ENCODE results near the gene SLC2A14.
"Not testable (repeated sequence)": the region's sequence is repeated elsewhere in the genome, so short reads cannot be mapped to it uniquely, and the experiment has no call there.

SLC2A14 gene

GRCh38 chr12:7872566-7873319 lies at the start of gene SLC2A14:
SLC2A14 (minus strand) TSS chr12:7872915; CDS start chr12:7869880, 3,035 bp downstream.
- Mint-ChIP-seq H3K4me3 (peak within 1 kb of the TSS; percentile 44), H3K9me3 (no peaks in the 10 kb centered on the region), H3K27ac (no peak within 1 kb of the TSS), H3K4me1 (ENCODE audit: low read depth) (peaks cover 17% of the 10 kb centered on the region), H3K27me3 (peaks cover 42% of the 10 kb centered on the region), H3K36me3 (ENCODE audit: low read depth) (no peaks in the 10 kb centered on the region)
- intact Hi-C loops (cut with micrococcal nuclease): no loop called here

DNA sequence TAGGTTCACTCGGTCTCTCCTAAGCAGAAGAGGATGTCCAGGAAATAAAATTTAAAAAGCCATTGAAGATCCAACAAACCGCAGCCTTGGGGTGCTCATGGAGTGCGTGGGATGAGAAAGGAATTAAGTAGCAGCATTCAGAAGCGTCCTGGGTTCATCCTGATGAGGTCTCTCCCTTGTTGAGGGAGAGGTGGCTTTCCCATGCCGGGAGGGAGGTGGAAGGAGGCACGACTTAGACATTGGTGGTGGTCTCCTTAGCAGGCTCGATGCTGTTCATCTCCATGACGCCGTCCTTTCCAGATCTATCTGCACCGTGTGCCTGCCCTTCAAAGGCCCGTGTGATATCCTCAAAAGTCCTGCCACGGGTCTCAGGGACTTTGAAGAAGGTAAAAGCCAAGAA lies 48.5 kb upstream of the SLC2A14 start:
- H3K27ac Mint-ChIP-seq; H3K27me3 Mint-ChIP-seq; H3K9me3 Mint-ChIP-seq; H3K4me3 Mint-ChIP-seq; intact Hi-C loops (cut with micrococcal nuclease): not testable (repeated sequence)
- Mint-ChIP-seq H3K36me3 (ENCODE audit: low read depth) (peaks cover 84% of the 10 kb centered on the region), H3K4me1 (ENCODE audit: low read depth) (peaks cover 35% of the 10 kb centered on the region)

DNA sequence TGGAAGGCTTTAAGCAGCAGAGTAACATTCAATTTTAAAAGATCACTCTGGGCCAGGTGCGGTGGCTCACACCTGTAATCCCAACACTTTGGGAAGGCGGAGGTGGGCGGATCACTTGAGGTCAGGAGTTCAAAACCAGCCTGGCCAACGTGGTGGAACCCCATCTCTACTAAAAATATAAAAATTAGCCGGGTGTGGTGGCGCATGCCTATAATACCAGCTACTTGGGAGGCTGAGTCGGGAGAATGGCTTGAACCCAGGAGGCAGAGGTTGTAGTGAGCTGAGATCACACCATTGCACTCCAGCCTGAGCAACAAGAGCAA lies 45.5 kb upstream of the SLC2A14 start:
- peaks cover 24% of the 10 kb centered on the region for H3K4me1 Mint-ChIP-seq (ENCODE audit: low read depth)
- not testable (repeated sequence) for H3K4me3 Mint-ChIP-seq

GRCh38 chr12:7917392-7918267 lies 44.9 kb upstream of the SLC2A14 start:
- Mint-ChIP-seq H3K9me3 (no peaks in the 10 kb centered on the region), H3K36me3 (ENCODE audit: low read depth) (peaks cover 50% of the 10 kb centered on the region), H3K27me3 (no peaks in the 10 kb centered on the region), H3K4me1 (ENCODE audit: low read depth) (peaks cover 24% of the 10 kb centered on the region), H3K27ac (no peak overlapping the region), H3K4me3 (no peak overlapping the region)
- intact Hi-C loops (cut with micrococcal nuclease): no loop called here

More for the DNA sequence above, 45.5 kb upstream of the SLC2A14 start:
- H3K9me3 Mint-ChIP-seq; H3K27ac Mint-ChIP-seq; intact Hi-C loops (cut with micrococcal nuclease); H3K27me3 Mint-ChIP-seq: not testable (repeated sequence)
- H3K36me3 Mint-ChIP-seq (ENCODE audit: low read depth): peaks cover 56% of the 10 kb centered on the region

GRCh38 chr12:7916936-7917335 lies 44.2 kb upstream of the SLC2A14 start:
- Mint-ChIP-seq H3K36me3 (ENCODE audit: low read depth) (peaks cover 44% of the 10 kb centered on the region), H3K4me3 (no peak overlapping the region), H3K27ac (no peak overlapping the region)

GRCh38 chr12:7915661-7916403 lies 43.1 kb upstream of the SLC2A14 start:
- Mint-ChIP-seq H3K27ac (no peak overlapping the region), H3K4me1 (ENCODE audit: low read depth) (peaks cover 16% of the 10 kb centered on the region), H3K9me3 (no peaks in the 10 kb centered on the region), H3K4me3 (no peak overlapping the region), H3K27me3 (no peaks in the 10 kb centered on the region), H3K36me3 (ENCODE audit: low read depth) (peaks cover 32% of the 10 kb centered on the region)
- intact Hi-C loops (cut with micrococcal nuclease): no loop called here

More at GRCh38 chr12:7916936-7917335, 44.2 kb upstream of the SLC2A14 start:
- peaks cover 24% of the 10 kb centered on the region for H3K4me1 Mint-ChIP-seq (ENCODE audit: low read depth)
- no peaks in the 10 kb centered on the region for H3K9me3 Mint-ChIP-seq
- no peaks in the 10 kb centered on the region for H3K27me3 Mint-ChIP-seq
- intact Hi-C loops (cut with micrococcal nuclease): no loop called here

GRCh38 chr12:7910106-7910505 lies 37.4 kb upstream of the SLC2A14 start:
- H3K4me1 Mint-ChIP-seq (ENCODE audit: low read depth); H3K9me3 Mint-ChIP-seq; H3K4me3 Mint-ChIP-seq; H3K27me3 Mint-ChIP-seq; H3K27ac Mint-ChIP-seq; intact Hi-C loops (cut with micrococcal nuclease); H3K36me3 Mint-ChIP-seq (ENCODE audit: low read depth): not testable (repeated sequence)

DNA sequence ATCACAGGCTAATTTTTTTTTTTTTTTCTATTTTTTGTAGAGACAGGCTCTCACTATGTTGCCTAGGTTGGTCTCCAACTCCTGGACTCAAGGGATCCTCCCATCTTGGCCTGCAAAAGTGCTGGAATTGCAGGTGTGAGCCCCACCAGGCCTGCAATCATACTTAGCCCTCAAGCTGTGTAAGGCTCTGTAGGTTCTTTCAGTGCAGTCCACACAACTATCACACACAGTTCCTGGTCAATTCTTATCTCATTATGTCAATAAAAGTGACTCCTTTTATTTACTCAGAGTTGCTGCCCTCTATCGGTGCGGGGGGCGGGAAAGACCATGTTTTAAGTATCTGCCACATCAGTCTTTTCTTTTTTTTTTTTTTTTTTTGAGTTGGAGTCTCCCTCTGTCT lies 34.3 kb upstream of the SLC2A14 start:
- H3K4me3 Mint-ChIP-seq: no peak overlapping the region
- no peaks in the 10 kb centered on the region for H3K9me3 Mint-ChIP-seq
- no peaks in the 10 kb centered on the region for H3K36me3 Mint-ChIP-seq (ENCODE audit: low read depth)
- H3K27ac Mint-ChIP-seq: no peak overlapping the region
- H3K4me1 Mint-ChIP-seq (ENCODE audit: low read depth): peaks cover 8% of the 10 kb centered on the region
- no peaks in the 10 kb centered on the region for H3K27me3 Mint-ChIP-seq
- intact Hi-C loops (cut with micrococcal nuclease): loop anchor here (10.0 kb wide), 1 partner anchor 52 kb away; no protein-coding TSS in a partner anchor

DNA sequence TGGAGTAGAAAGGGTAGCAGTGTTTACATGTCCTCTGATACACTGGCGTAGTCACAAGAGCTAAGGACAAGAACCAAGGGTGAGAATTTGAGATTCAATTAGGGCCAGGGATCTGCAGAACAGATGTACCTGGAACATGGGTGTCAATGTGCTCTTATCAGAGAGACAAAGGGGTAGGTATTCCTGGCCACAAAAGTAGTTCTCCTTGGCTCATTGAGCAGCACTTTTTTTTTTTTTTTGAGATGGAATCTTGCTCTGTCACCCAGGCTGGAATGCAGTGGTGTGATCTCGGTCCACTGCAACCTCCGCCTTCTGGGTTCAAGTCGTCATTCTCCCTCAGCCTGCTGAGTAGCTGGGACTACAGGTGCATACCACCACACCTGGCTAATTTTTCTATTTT lies 33.6 kb upstream of the SLC2A14 start:
- not testable (repeated sequence) for H3K27ac Mint-ChIP-seq; H3K27me3 Mint-ChIP-seq; H3K4me3 Mint-ChIP-seq; H3K9me3 Mint-ChIP-seq; H3K4me1 Mint-ChIP-seq (ENCODE audit: low read depth); H3K36me3 Mint-ChIP-seq (ENCODE audit: low read depth)
- intact Hi-C loops (cut with micrococcal nuclease): loop anchor here (10.0 kb wide), 1 partner anchor 52 kb away; no protein-coding TSS in a partner anchor

DNA sequence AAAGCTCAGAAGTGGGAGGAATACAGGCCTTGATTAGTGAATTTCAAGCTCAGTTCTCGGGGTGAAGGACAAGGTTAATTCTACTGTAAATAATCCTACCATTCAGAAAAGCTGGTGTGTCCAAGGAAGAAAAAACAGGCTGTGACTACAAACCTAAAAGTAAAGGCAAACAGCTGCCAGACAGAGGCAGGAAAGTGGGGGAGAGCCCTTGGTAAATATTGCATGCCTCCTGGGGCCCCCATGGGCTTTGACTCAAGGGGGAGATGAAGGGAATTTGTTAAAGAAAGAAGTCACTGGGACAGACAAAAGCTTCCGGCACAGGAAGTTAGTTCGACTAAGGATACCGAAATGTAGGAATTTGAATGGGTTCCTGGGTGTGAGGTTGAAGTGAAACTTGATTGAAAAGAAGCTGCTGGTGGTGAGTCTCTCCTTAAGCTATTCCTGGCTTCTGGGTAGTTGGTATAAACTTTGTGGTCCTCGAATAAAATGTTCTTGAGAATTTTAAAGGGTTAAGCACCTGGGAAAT lies 32.9 kb upstream of the SLC2A14 start:
- not testable (repeated sequence) for H3K27ac Mint-ChIP-seq; H3K36me3 Mint-ChIP-seq (ENCODE audit: low read depth); H3K4me3 Mint-ChIP-seq; H3K9me3 Mint-ChIP-seq; H3K4me1 Mint-ChIP-seq (ENCODE audit: low read depth); H3K27me3 Mint-ChIP-seq
- intact Hi-C loops (cut with micrococcal nuclease): loop anchor here (10.0 kb wide), 1 partner anchor 51 kb away; no protein-coding TSS in a partner anchor

DNA sequence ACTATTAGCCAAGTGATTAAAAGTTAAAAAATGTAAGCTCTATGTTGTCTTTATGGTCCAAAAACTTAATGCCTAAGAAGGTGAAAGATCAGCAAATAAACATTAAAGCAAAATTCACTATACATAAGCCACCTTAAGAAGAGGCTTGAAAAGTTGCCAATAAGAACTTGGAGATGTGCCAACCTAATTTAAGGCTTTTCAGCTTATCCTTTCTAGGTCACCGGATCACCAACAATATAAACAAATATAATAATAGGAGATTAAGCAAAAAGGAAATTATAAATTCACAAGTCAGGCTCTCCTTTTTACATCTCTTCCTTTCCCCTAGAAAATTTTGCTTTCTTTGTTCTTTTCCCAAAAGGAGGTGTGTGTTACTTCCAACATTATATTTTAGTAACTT lies 32.4 kb upstream of the SLC2A14 start:
- Mint-ChIP-seq H3K4me3 (no peak overlapping the region), H3K4me1 (ENCODE audit: low read depth) (peaks cover 8% of the 10 kb centered on the region), H3K27me3 (no peaks in the 10 kb centered on the region), H3K27ac (no peak overlapping the region), H3K9me3 (no peaks in the 10 kb centered on the region), H3K36me3 (ENCODE audit: low read depth) (no peaks in the 10 kb centered on the region)
- intact Hi-C loops (cut with micrococcal nuclease): loop anchor here (10.0 kb wide), 1 partner anchor 50 kb away; no protein-coding TSS in a partner anchor

GRCh38 chr12:7902416-7902815 lies 29.7 kb upstream of the SLC2A14 start:
- H3K4me3 Mint-ChIP-seq; H3K27ac Mint-ChIP-seq; H3K27me3 Mint-ChIP-seq; H3K4me1 Mint-ChIP-seq (ENCODE audit: low read depth); H3K36me3 Mint-ChIP-seq (ENCODE audit: low read depth); H3K9me3 Mint-ChIP-seq: not testable (repeated sequence)
- intact Hi-C loops (cut with micrococcal nuclease): loop anchor here (10.0 kb wide), 1 partner anchor 48 kb away; no protein-coding TSS in a partner anchor

GRCh38 chr12:7899755-7900154 lies 27.0 kb upstream of the SLC2A14 start:
- Mint-ChIP-seq H3K9me3 (no peaks in the 10 kb centered on the region), H3K4me1 (ENCODE audit: low read depth) (no peaks in the 10 kb centered on the region), H3K27ac (no peak overlapping the region), H3K27me3 (no peaks in the 10 kb centered on the region), H3K4me3 (no peak overlapping the region), H3K36me3 (ENCODE audit: low read depth) (no peaks in the 10 kb centered on the region)
- intact Hi-C loops (cut with micrococcal nuclease): loop anchor here (10.0 kb wide), 1 partner anchor 45 kb away; no protein-coding TSS in a partner anchor
